Vagina (tissue), 2 donors: ENCODE data around the gene MPRIP. TPM values are rescaled to one million over a fixed set of nuclear protein-coding genes. Genes with fewer than 3 reads are reported as not detected.

Source experiments
- DNase-seq, 2 donors: peaks; one replicate each; pipeline ENCODE4 v3.0.0-alpha.2; 2017; ENCODE audit errors: extremely low spot score in 2 of 2
- H3K27ac ChIP-seq: fragments of 200-600 bp; sonication (generic); one replicate; pipeline ENCODE4 v1.5.1; 2019
- H3K27me3 ChIP-seq: fragments of 200-600 bp; sonication (generic); one replicate; pipeline ENCODE4 v1.5.1; 2019
- H3K36me3 ChIP-seq, 2 donors: fragments of 200-600 bp; sonication (generic); one replicate each; pipeline ENCODE4 v1.5.1; 2017 to 2019
- H3K4me1 ChIP-seq: fragments of 200-600 bp; sonication (generic); one replicate; pipeline ENCODE4 v1.5.1; 2019
- H3K4me3 ChIP-seq, 2 donors: fragments of 200-600 bp; sonication (generic); 1 replicate in 1 of 2; 2 replicates in 1 of 2; pipeline ENCODE4 v1.5.1; 2016 to 2019
- H3K9me3 ChIP-seq: fragments of 200-600 bp; sonication (generic); one replicate; pipeline ENCODE4 v1.5.1; 2019
- CTCF ChIP-seq, 3 experiments: fragments of 450-650 bp in 2 of 3; fragments of 200-600 bp in 1 of 3; sonication (generic) in 1 of 3; IDR thresholded peaks; one replicate each; pipeline ENCODE4 v1.5.1; 2017 to 2019; ENCODE audit warnings: antibody characterized with exemption in 3 of 3, mild to moderate bottlenecking in 2 of 3, moderate library complexity in 2 of 3
- POLR2A ChIP-seq, 2 donors: fragments of 450-650 bp; IDR thresholded peaks; one replicate each; pipeline ENCODE4 v1.6.1; 2017; ENCODE audit warnings: antibody characterized with exemption in 2 of 2, mild to moderate bottlenecking in 2 of 2, moderate library complexity in 2 of 2
- POLR2AphosphoS5 ChIP-seq, 2 donors: sonication (generic); formaldehyde crosslinking; IDR thresholded peaks; one replicate each; pipeline ENCODE4 v1.9.0; 2017; ENCODE audit warnings: antibody characterized with exemption in 2 of 2, mild to moderate bottlenecking in 2 of 2, low read depth in 1 of 2; ENCODE audit not compliant: insufficient read depth in 1 of 2
- intact Hi-C: fragments of 100-400 bp; cut with DNase I; formaldehyde crosslinking; loops from one replicate; pipeline ENCODE4 v1.15.1; 2023
- total RNA-seq: library from RNA; depleted of rRNA; stranded (reverse); fragments of >200 nt; gene quantifications from one replicate; pipeline ENCODE4 v1.2.3, GENCODE V29; 2016

Gene MPRIP
- total RNA-seq, 1 donor from 2014 or later, result 202 TPM

- Histone ChIP-seq H3K27me3 (no peaks in the 10 kb centered on the region), H3K4me1 (peaks cover 9% of the 10 kb centered on the region), H3K36me3 (no peaks in the 10 kb centered on the region), H3K9me3 (no peaks in the 10 kb centered on the region), H3K4me3 (no peak overlapping the region), H3K27ac (no peak overlapping the region)
- intact Hi-C loops, result no loop called here
- TF ChIP-seq POLR2A (IDR thresholded peaks at IDR 0.05) (no peak), POLR2AphosphoS5 (IDR thresholded peaks at IDR 0.05; ENCODE audit: insufficient read depth in 1 of 2, low read depth in 1 of 2) (no peak), CTCF (IDR thresholded peaks at IDR 0.05) (no peak)
- no peak for DNase-seq
Measured at GRCh38 chr17:17022456-17022855, 19.8 kb upstream of the MPRIP start.

- TF ChIP-seq POLR2A (IDR thresholded peaks at IDR 0.05) (no peak), CTCF (IDR thresholded peaks at IDR 0.05) (no peak), POLR2AphosphoS5 (IDR thresholded peaks at IDR 0.05; ENCODE audit: insufficient read depth in 1 of 2, low read depth in 1 of 2) (no peak)
- DNase-seq, result no peak
- Histone ChIP-seq H3K27ac (no peak overlapping the region), H3K27me3 (no peaks in the 10 kb centered on the region), H3K9me3 (no peaks in the 10 kb centered on the region), H3K4me3 (no peak overlapping the region), H3K36me3 (no peaks in the 10 kb centered on the region), H3K4me1 (peaks cover 16% of the 10 kb centered on the region)
- intact Hi-C loops, result no loop called here
Measured at GRCh38 chr17:17024778-17025300, 17.4 kb upstream of the MPRIP start.

GRCh38 chr17:17025621-17026020, 16.6 kb upstream of the MPRIP start:
- Histone ChIP-seq H3K27ac (no peak overlapping the region), H3K4me3 (no peak overlapping the region), H3K27me3 (no peaks in the 10 kb centered on the region), H3K9me3 (no peaks in the 10 kb centered on the region), H3K4me1 (peaks cover 16% of the 10 kb centered on the region), H3K36me3 (no peaks in the 10 kb centered on the region)
- TF ChIP-seq CTCF (IDR thresholded peaks at IDR 0.05), result no peak
- TF ChIP-seq POLR2A (IDR thresholded peaks at IDR 0.05), result no peak
- no peak for TF ChIP-seq POLR2AphosphoS5 (IDR thresholded peaks at IDR 0.05; ENCODE audit: insufficient read depth in 1 of 2, low read depth in 1 of 2)
- DNase-seq, result no peak
- intact Hi-C loops, result no loop called here

GRCh38 chr17:17026163-17026562, 16.1 kb upstream of the MPRIP start:
- Histone ChIP-seq H3K9me3 (no peaks in the 10 kb centered on the region), H3K27ac (no peak overlapping the region), H3K4me3 (no peak overlapping the region), H3K36me3 (no peaks in the 10 kb centered on the region), H3K4me1 (peaks cover 10% of the 10 kb centered on the region), H3K27me3 (no peaks in the 10 kb centered on the region)
- TF ChIP-seq POLR2AphosphoS5 (IDR thresholded peaks at IDR 0.05; ENCODE audit: insufficient read depth in 1 of 2, low read depth in 1 of 2) (no peak), CTCF (IDR thresholded peaks at IDR 0.05) (no peak), POLR2A (IDR thresholded peaks at IDR 0.05) (no peak)
- intact Hi-C loops, result no loop called here
- no peak for DNase-seq

- intact Hi-C loops, result no loop called here
- DNase-seq, result no peak
- Histone ChIP-seq H3K4me3 (no peak overlapping the region), H3K27ac (no peak overlapping the region), H3K36me3 (no peaks in the 10 kb centered on the region), H3K27me3 (no peaks in the 10 kb centered on the region), H3K9me3 (no peaks in the 10 kb centered on the region), H3K4me1 (peaks cover 15% of the 10 kb centered on the region)
- TF ChIP-seq CTCF (IDR thresholded peaks at IDR 0.05) (no peak), POLR2AphosphoS5 (IDR thresholded peaks at IDR 0.05; ENCODE audit: insufficient read depth in 1 of 2, low read depth in 1 of 2) (no peak), POLR2A (IDR thresholded peaks at IDR 0.05) (no peak)
Measured at GRCh38 chr17:17027442-17028058, 14.7 kb upstream of the MPRIP start.
